ENCODE results near the gene UNC80. TPM values are rescaled to one million over a fixed set of nuclear protein-coding genes. Genes with fewer than 3 reads are reported as not detected.

Gene UNC80
- total and polyA plus RNA-seq, 2 donors from 2014 or later: 0.04 to 0.06 TPM

- no peaks in the 10 kb centered on the region for H3K9me3 ChIP-seq (ENCODE audit: control insufficient read depth in 2 of 3, insufficient read depth in 1 of 3, low read length in 3 of 3)
- no peak overlapping the region for H3K27ac ChIP-seq (ENCODE audit: low read depth in 2 of 2, low read length in 2 of 2)
- no peak for FAIRE-seq
- H3K9ac ChIP-seq (ENCODE audit: low read length in 3 of 3): no peak overlapping the region
- no peaks in the 10 kb centered on the region for H3K36me3 ChIP-seq (ENCODE audit: control insufficient read depth in 2 of 3, insufficient read depth in 3 of 3, low read length in 3 of 3)
- H3K27me3 ChIP-seq (ENCODE audit: control insufficient read depth, insufficient read depth, low read length): no peaks in the 10 kb centered on the region
- no peak for TF ChIP-seq CTCF (IDR thresholded peaks at IDR 0.05; ENCODE audit: borderline replicate concordance, extremely low read depth, insufficient read depth)
- no peaks in the 10 kb centered on the region for H3K4me1 ChIP-seq (ENCODE audit: control insufficient read depth in 2 of 3, insufficient read depth in 2 of 3, low read depth in 1 of 3, low read length in 3 of 3)
- H3K4me3 ChIP-seq (ENCODE audit: low read length in 3 of 3): no peak overlapping the region
- no peak for DNase-seq
- intact Hi-C loops (cut with DNase I): no loop called here
These were observed 46.2 kb downstream of the UNC80 start for GRCh38 chr2:209817844-209818271.

GRCh38 chr2:209818939-209819338 lies 47.3 kb downstream of the UNC80 start:
- no peaks in the 10 kb centered on the region for H3K4me1 ChIP-seq (ENCODE audit: control insufficient read depth in 2 of 3, insufficient read depth in 2 of 3, low read depth in 1 of 3, low read length in 3 of 3)
- no peaks in the 10 kb centered on the region for H3K27me3 ChIP-seq (ENCODE audit: control insufficient read depth, insufficient read depth, low read length)
- no peak for DNase-seq
- no peak overlapping the region for H3K27ac ChIP-seq (ENCODE audit: low read depth in 2 of 2, low read length in 2 of 2)
- no peak overlapping the region for H3K4me3 ChIP-seq (ENCODE audit: low read length in 3 of 3)
- H3K9ac ChIP-seq (ENCODE audit: low read length in 3 of 3): no peak overlapping the region
- H3K9me3 ChIP-seq (ENCODE audit: control insufficient read depth in 2 of 3, insufficient read depth in 1 of 3, low read length in 3 of 3): no peaks in the 10 kb centered on the region
- no peak for FAIRE-seq
- no peaks in the 10 kb centered on the region for H3K36me3 ChIP-seq (ENCODE audit: control insufficient read depth in 2 of 3, insufficient read depth in 3 of 3, low read length in 3 of 3)
- intact Hi-C loops (cut with DNase I): no loop called here
- TF ChIP-seq CTCF (IDR thresholded peaks at IDR 0.05; ENCODE audit: borderline replicate concordance, extremely low read depth, insufficient read depth): no peak

- FAIRE-seq: peak; percentile 15
- no peaks in the 10 kb centered on the region for H3K27me3 ChIP-seq (ENCODE audit: control insufficient read depth, insufficient read depth, low read length)
- intact Hi-C loops (cut with DNase I): no loop called here
- DNase-seq: no peak
- H3K9ac ChIP-seq (ENCODE audit: low read length in 3 of 3): no peak overlapping the region
- H3K27ac ChIP-seq (ENCODE audit: low read depth in 2 of 2, low read length in 2 of 2): no peak overlapping the region
- H3K4me3 ChIP-seq (ENCODE audit: low read length in 3 of 3): no peak overlapping the region
- H3K4me1 ChIP-seq (ENCODE audit: control insufficient read depth in 2 of 3, insufficient read depth in 2 of 3, low read depth in 1 of 3, low read length in 3 of 3): no peaks in the 10 kb centered on the region
- H3K36me3 ChIP-seq (ENCODE audit: control insufficient read depth in 2 of 3, insufficient read depth in 3 of 3, low read length in 3 of 3): no peaks in the 10 kb centered on the region
- no peaks in the 10 kb centered on the region for H3K9me3 ChIP-seq (ENCODE audit: control insufficient read depth in 2 of 3, insufficient read depth in 1 of 3, low read length in 3 of 3)
- no peak for TF ChIP-seq CTCF (IDR thresholded peaks at IDR 0.05; ENCODE audit: borderline replicate concordance, extremely low read depth, insufficient read depth)
These were observed 50.2 kb downstream of the UNC80 start for GRCh38 chr2:209821806-209822205.

GRCh38 chr2:209823484-209823883 lies 51.9 kb downstream of the UNC80 start:
- no peaks in the 10 kb centered on the region for H3K9me3 ChIP-seq (ENCODE audit: control insufficient read depth in 2 of 3, insufficient read depth in 1 of 3, low read length in 3 of 3)
- intact Hi-C loops (cut with DNase I): no loop called here

More at GRCh38 chr2:209823484-209823883, 51.9 kb downstream of the UNC80 start:
- Histone ChIP-seq H3K27ac (ENCODE audit: low read depth in 2 of 2, low read length in 2 of 2) (no peak overlapping the region), H3K36me3 (ENCODE audit: control insufficient read depth in 2 of 3, insufficient read depth in 3 of 3, low read length in 3 of 3) (no peaks in the 10 kb centered on the region), H3K4me1 (ENCODE audit: control insufficient read depth in 2 of 3, insufficient read depth in 2 of 3, low read depth in 1 of 3, low read length in 3 of 3) (no peaks in the 10 kb centered on the region), H3K4me3 (ENCODE audit: low read length in 3 of 3) (no peak overlapping the region), H3K27me3 (ENCODE audit: control insufficient read depth, insufficient read depth, low read length) (no peaks in the 10 kb centered on the region), H3K9ac (ENCODE audit: low read length in 3 of 3) (no peak overlapping the region)
- DNase-seq (no peak), FAIRE-seq (no peak)
- no peak for TF ChIP-seq CTCF (IDR thresholded peaks at IDR 0.05; ENCODE audit: borderline replicate concordance, extremely low read depth, insufficient read depth)
